Mucosa of descending colon (tissue), 3 donors: Measurements from ENCODE around the gene SIVA1. TPM values are rescaled to one million over a fixed set of nuclear protein-coding genes. Genes with fewer than 3 reads are reported as not detected.

Experiments
- ATAC-seq: fragments of 200-7000 bp; cut with Tn5 transposase; one replicate; pipeline ENCODE4 v1.9.1; 2020; ENCODE audit warnings: mild to moderate bottlenecking, moderate library complexity
- DNase-seq, 3 donors: peaks; one replicate each; pipeline ENCODE4 v3.0.0-alpha.2; 2020
- H3K36me3 ChIP-seq: fragments of 200-600 bp; one replicate; pipeline ENCODE4 v1.8.0; 2021; ENCODE audit warnings: low read depth, mild to moderate bottlenecking
- H3K4me1 ChIP-seq: fragments of 200-600 bp; one replicate; pipeline ENCODE4 v1.8.0; 2021; ENCODE audit warnings: low read depth, mild to moderate bottlenecking
- H3K4me3 ChIP-seq: fragments of 200-600 bp; one replicate; pipeline ENCODE4 v1.8.0; 2021; ENCODE audit warnings: mild to moderate bottlenecking
- H3K9me3 ChIP-seq: fragments of 200-600 bp; one replicate; pipeline ENCODE4 v1.8.0; 2021; ENCODE audit warnings: mild to moderate bottlenecking
- intact Hi-C, 2 donors: fragments of 100-400 bp; cut with DNase I in 1 of 2; cut with micrococcal nuclease in 1 of 2; formaldehyde crosslinking; loops; one replicate each; pipeline versions ENCODE4 v1.11.0 to v1.11.1; 2022; cut with DNase I, micrococcal nuclease
- total RNA-seq, 3 donors: library from RNA; stranded (reverse); fragmentation: NEBNext Ultra II Directional in 2 of 3; extraction: Animal tissue kit (Norgen Biotek cat#: 25700) in 2 of 3; gene quantifications; one replicate each; pipeline versions ENCODE4 v1.2.1 to v1.2.4, GENCODE V29; 2021 to 2023
- TF ChIP-seq, protein P1 (sequence below): fragments of 200-600 bp; IDR thresholded peaks from one replicate; pipeline ENCODE4 v1.8.0; 2022; ENCODE audit warnings: antibody characterized with exemption, mild to moderate bottlenecking
- donor health status: DM: no; HTN: no; CAD: no; lungs with moderate emphysema.
- donor health status: DM: no; HTN: no; CAD: no.
- donor health status: DM: no; HTN: yes; CAD: no.

SIVA1 gene
- total RNA-seq, 3 donors from 2014 or later: 38.7 to 82.4 (median 60.4) TPM

DNA sequence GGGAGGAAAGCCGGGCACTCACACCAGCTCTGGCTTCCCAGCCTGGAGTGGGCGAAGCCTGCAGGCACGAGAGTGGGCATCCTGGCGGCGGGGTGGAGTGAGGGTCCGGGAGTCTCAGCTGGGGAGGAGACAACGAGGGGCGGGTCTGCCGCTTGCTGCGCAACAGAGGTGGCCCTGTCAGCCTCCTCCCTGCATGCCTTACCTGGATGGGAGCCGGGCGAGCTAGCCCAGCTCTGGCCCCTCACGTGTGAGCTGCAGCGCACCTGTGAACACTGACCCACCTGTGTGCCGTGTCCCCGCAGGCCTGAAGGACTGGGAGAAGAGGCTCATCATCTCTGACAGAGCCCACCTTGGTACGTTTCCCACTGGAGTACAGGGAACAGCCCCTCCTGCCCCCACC lies 13.9 kb upstream of the SIVA1 start:
- intact Hi-C loops: no loop called here
- H3K4me3 ChIP-seq: no peak overlapping the region
- no peak for ATAC-seq

DNA sequence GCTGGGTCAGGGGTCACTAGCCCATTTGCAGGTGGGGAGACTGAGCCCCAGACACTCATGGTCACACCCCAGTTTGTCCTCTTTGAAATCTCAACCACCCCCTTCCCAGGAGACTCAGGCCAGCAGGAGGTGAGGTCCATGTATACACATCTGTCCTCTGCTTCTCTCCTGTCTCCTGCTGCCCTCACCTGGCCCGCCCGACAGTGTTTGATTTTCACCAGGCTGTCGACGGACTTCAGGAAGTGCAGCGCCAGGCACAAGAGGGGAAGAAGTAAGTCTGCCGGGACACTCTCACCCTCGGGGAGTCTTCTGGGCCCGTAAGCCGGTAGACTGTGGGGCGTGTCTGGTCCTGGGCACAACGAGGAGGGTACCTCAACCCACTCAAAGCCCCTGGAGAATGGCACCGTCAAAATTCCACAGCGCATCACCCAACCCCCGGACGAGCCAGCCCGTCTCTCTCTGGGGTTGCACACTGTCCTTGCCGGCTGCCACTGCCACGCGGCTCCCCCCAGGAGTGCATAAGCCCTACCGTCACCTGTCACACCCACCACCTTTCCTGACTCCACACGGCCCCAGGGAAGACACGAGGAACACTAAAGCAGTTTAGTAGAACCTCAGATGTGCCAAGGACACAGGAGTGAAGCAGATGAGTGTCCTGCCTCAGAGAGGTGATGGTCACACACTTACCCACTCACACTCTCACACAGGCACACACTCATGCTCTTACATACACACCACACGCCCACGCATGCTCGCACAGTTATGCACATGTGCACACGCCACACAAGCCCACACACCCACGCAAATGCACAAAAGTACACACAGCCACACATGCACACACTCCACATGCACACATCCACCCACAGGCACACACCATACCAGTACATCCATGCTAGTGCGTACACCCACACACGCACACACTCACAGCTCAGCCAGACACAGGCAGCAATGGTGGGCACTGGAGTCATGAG lies 13.1 kb upstream of the SIVA1 start:
- H3K9me3 ChIP-seq: no peaks in the 10 kb centered on the region
- DNase-seq: peak in 2 of 3 donors; percentile 44 to 50
- TF ChIP-seq, protein P1, sequence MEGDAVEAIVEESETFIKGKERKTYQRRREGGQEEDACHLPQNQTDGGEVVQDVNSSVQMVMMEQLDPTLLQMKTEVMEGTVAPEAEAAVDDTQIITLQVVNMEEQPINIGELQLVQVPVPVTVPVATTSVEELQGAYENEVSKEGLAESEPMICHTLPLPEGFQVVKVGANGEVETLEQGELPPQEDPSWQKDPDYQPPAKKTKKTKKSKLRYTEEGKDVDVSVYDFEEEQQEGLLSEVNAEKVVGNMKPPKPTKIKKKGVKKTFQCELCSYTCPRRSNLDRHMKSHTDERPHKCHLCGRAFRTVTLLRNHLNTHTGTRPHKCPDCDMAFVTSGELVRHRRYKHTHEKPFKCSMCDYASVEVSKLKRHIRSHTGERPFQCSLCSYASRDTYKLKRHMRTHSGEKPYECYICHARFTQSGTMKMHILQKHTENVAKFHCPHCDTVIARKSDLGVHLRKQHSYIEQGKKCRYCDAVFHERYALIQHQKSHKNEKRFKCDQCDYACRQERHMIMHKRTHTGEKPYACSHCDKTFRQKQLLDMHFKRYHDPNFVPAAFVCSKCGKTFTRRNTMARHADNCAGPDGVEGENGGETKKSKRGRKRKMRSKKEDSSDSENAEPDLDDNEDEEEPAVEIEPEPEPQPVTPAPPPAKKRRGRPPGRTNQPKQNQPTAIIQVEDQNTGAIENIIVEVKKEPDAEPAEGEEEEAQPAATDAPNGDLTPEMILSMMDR: no peak

More for the DNA sequence above, 13.9 kb upstream of the SIVA1 start:
- H3K4me1 ChIP-seq: no peaks in the 10 kb centered on the region
- DNase-seq: no peak
- TF ChIP-seq, protein P1: no peak
- no peaks in the 10 kb centered on the region for H3K9me3 ChIP-seq
- H3K36me3 ChIP-seq: no peaks in the 10 kb centered on the region

GRCh38 chr14:104741108-104741802 lies 11.7 kb upstream of the SIVA1 start:
- Histone ChIP-seq H3K9me3 (no peaks in the 10 kb centered on the region), H3K4me1 (peaks cover 5% of the 10 kb centered on the region), H3K36me3 (no peaks in the 10 kb centered on the region), H3K4me3 (no peak overlapping the region)
- DNase-seq: peak in 1 of 3 donors; percentile 52
- no peak for ATAC-seq
- TF ChIP-seq, protein P1: no peak
- intact Hi-C loops: no loop called here

More for the DNA sequence above, 13.1 kb upstream of the SIVA1 start:
- peak; percentile 59 for ATAC-seq
- no peaks in the 10 kb centered on the region for H3K36me3 ChIP-seq
- no peaks in the 10 kb centered on the region for H3K4me1 ChIP-seq
- no peak overlapping the region for H3K4me3 ChIP-seq
- intact Hi-C loops: no loop called here

DNA sequence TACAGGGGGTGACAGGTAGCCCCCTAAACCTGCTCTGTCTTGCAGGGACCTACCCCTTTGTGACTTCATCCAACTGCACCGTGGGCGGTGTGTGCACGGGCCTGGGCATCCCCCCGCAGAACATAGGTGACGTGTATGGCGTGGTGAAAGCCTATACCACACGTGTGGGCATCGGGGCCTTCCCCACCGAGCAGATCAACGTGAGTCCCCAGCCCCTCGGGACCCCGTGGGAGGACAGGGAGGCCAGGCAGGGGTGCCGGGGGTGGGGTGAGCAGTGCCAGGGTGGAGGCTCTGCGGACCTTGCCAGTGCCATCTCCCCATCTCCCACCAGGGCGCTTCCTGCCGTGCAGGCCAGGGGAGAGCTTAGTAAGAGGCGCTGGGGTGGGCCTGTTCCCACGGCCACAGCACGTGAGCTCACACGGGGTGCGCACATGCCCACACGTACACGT lies 11.1 kb upstream of the SIVA1 start:
- no peak for ATAC-seq
- peak in 1 of 3 donors; percentile 43 for DNase-seq
- Histone ChIP-seq H3K4me1 (peaks cover 9% of the 10 kb centered on the region), H3K36me3 (no peaks in the 10 kb centered on the region), H3K4me3 (no peak overlapping the region), H3K9me3 (no peaks in the 10 kb centered on the region)
- intact Hi-C loops: no loop called here
- TF ChIP-seq, protein P1: no peak

DNA sequence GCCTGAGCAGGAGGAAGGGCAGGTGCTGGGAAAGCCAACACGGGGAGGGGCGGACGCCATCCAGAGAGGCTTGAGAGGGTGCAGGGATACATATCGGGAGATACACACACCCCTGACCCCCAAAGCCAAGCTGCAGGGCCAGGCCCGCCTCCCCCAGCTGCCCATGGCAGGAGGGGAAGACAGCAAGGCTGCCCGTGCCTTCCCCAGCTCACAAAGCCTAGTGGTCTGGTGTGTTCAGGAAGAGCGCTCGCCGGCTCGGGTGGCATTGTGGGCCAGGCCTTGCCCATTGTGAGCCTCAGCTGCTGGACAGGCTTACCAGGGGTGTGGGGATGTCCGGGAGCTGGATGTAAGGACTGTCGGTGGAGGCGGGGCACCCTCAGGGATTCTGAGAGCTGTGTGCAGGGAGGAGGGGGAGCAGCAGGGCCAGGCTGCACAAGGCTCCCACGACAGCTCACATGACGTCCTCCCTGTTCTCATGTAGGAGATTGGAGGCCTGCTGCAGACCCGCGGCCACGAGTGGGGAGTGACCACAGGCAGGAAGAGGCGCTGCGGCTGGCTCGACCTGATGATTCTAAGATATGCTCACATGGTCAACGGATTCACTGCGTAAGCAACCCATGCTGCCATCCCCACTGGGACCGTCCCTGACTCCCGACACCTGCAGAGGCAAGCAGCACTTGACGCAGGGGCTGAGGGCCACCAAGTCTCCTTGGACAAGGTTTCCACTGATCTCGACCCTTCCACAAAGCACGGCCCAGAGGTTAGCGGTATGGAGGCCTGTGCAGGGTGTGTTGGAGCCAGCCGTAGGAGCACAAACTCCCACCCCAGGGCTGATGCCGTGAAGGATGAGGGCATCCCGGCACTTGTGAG lies 10.1 kb upstream of the SIVA1 start:
- DNase-seq (peak in 1 of 3 donors; percentile 37), ATAC-seq (no peak)
- peaks cover 18% of the 10 kb centered on the region for H3K4me1 ChIP-seq
- H3K9me3 ChIP-seq: no peaks in the 10 kb centered on the region
- no peak overlapping the region for H3K4me3 ChIP-seq
- no peaks in the 10 kb centered on the region for H3K36me3 ChIP-seq
- intact Hi-C loops: no loop called here
- TF ChIP-seq, protein P1: no peak
